A549 (cell line): ENCODE results near the gene CTNNA3. TPM values are rescaled to one million over a fixed set of nuclear protein-coding genes. Genes with fewer than 3 reads are reported as not detected.

Source experiments
- ATAC-seq, 2 experiments: fragments of 200-7000 bp in 1 of 2; fragments of >200 bp in 1 of 2; cut with Nextera tagmentation in 1 of 2; cut with Tn5 transposase in 1 of 2; 3 replicates each; pipeline versions ENCODE4 v1.8.0 to v1.9.1; 2018 to 2020; ENCODE audit warnings: mild to moderate bottlenecking in 1 of 2, moderate library complexity in 1 of 2
- CTCF ChIA-PET: fragments of 300-600 bp; sonication (Branson Sonifier 250); formaldehyde crosslinking; extraction: SDS; loops from one replicate; lab custom pipeline; 2021; ENCODE audit warnings: antibody characterized with exemption, inconsistent platforms; lab: Yijun Ruan, JAX
- POLR2A ChIA-PET: fragments of 350-600 bp; formaldehyde crosslinking; extraction: SDS; loops from one replicate; lab custom pipeline; 2021; ENCODE audit warnings: antibody characterized with exemption, inconsistent platforms; lab: Yijun Ruan, JAX
- DNase-seq, 2 experiments: peaks; one replicate each; pipeline versions ENCODE4 v3.0.0 to v3.0.0-alpha.2; 2011 to 2016; ENCODE audit warnings: low read depth in 1 of 2, low spot score in 1 of 2
- FAIRE-seq: peaks from 2 replicates; lab custom pipeline; 2011; peaks lifted over from hg19 to GRCh38; lab: Jason Lieb, UNC
- H3K27ac ChIP-seq, 2 experiments: fragments of >200 bp; sonication (Bioruptor Twin); formaldehyde crosslinking; 3 replicates each; pipeline ENCODE4 v1.5.1; 2016 to 2017
- H3K4me1 ChIP-seq: fragments of >200 bp; sonication (Bioruptor Twin); formaldehyde crosslinking; 3 replicates; pipeline ENCODE4 v1.6.1; 2016
- H3K4me2 ChIP-seq: fragments of >200 bp; sonication (Bioruptor Twin); formaldehyde crosslinking; 3 replicates; pipeline ENCODE4 v1.6.1; 2016
- H3K4me3 ChIP-seq: fragments of >200 bp; sonication (Bioruptor Twin); formaldehyde crosslinking; 3 replicates; pipeline ENCODE4 v1.5.1; 2016
- H3K9me3 ChIP-seq: fragments of >200 bp; sonication (Bioruptor Twin); formaldehyde crosslinking; 3 replicates; pipeline ENCODE4 v1.6.1; 2016
- BHLHE40 ChIP-seq: IDR thresholded peaks from 2 replicates; pipeline ENCODE4 v1.6.1; 2012; ENCODE audit warnings: low read depth, low read length, inconsistent platforms
- CEBPB ChIP-seq, 2 experiments: fragments of >200 bp in 1 of 2; sonication (Bioruptor Twin) in 1 of 2; formaldehyde crosslinking in 1 of 2; IDR thresholded peaks; 2 replicates each; pipeline ENCODE4 v1.6.1; 2012 to 2016
- CHD2 ChIP-seq: fragments of 150-350 bp; IDR thresholded peaks from 2 replicates; pipeline ENCODE4 v1.6.1; 2014; ENCODE audit warnings: low read length; ENCODE audit not compliant: partially characterized antibody
- EP300 ChIP-seq, 2 experiments: fragments of >200 bp; sonication (Bioruptor Twin); formaldehyde crosslinking; IDR thresholded peaks; 2 replicates in 1 of 2; 3 replicates in 1 of 2; pipeline ENCODE4 v1.6.1; 2016 to 2017
- ESRRA ChIP-seq: fragments of 150-350 bp; IDR thresholded peaks from 2 replicates; pipeline ENCODE4 v1.6.1; 2014; ENCODE audit warnings: mild to moderate bottlenecking, low read length, borderline replicate concordance
- FOSB ChIP-seq: fragments of 250-450 bp; sonication (Bioruptor Pico); IDR thresholded peaks from 2 replicates; pipeline ENCODE4 v1.5.0; 2020; ENCODE audit warnings: mild to moderate bottlenecking, moderate library complexity
- GATA3 ChIP-seq: IDR thresholded peaks from 2 replicates; pipeline ENCODE4 v1.6.1; 2012; ENCODE audit warnings: borderline replicate concordance
- HEYL ChIP-seq: fragments of 250-450 bp; sonication (Bioruptor Pico); IDR thresholded peaks from 2 replicates; pipeline ENCODE4 v1.8.0; 2021; ENCODE audit warnings: mild to moderate bottlenecking, moderate library complexity
- HOXB13 ChIP-seq: fragments of 250-450 bp; sonication (Bioruptor Pico); IDR thresholded peaks from 2 replicates; pipeline ENCODE4 v1.5.0; 2020; ENCODE audit warnings: low read depth, mild to moderate bottlenecking, moderate library complexity
- HOXB5 ChIP-seq: fragments of 250-450 bp; sonication (Bioruptor Pico); IDR thresholded peaks from 2 replicates; pipeline ENCODE4 v1.5.0; 2020; ENCODE audit warnings: mild to moderate bottlenecking, moderate library complexity
- JUN ChIP-seq, 2 experiments: fragments of >200 bp; sonication (Bioruptor Twin); formaldehyde crosslinking; IDR thresholded peaks; 2 replicates in 1 of 2; 3 replicates in 1 of 2; pipeline ENCODE4 v1.6.1; 2016 to 2017
- KDM1A ChIP-seq: fragments of 200-600 bp; sonication (generic); IDR thresholded peaks from 2 replicates; pipeline ENCODE4 v1.6.1; 2016; ENCODE audit warnings: low read depth, mild to moderate bottlenecking
- KDM5A ChIP-seq: fragments of 200-600 bp; sonication (generic); IDR thresholded peaks from 2 replicates; pipeline ENCODE4 v1.6.1; 2016; ENCODE audit warnings: antibody characterized with exemption, mild to moderate bottlenecking
- MAFK ChIP-seq: fragments of 450-650 bp; IDR thresholded peaks from 2 replicates; pipeline ENCODE4 v1.6.1; 2014; ENCODE audit not compliant: partially characterized antibody
- MAZ ChIP-seq: fragments of 150-350 bp; IDR thresholded peaks from 2 replicates; pipeline ENCODE4 v1.6.1; 2014; ENCODE audit warnings: antibody characterized with exemption, low read depth, low read length, borderline replicate concordance
- NPAS2 ChIP-seq: fragments of 250-450 bp; sonication (Bioruptor Pico); IDR thresholded peaks from 2 replicates; pipeline ENCODE4 v1.8.0; 2022; ENCODE audit warnings: mild to moderate bottlenecking, moderate library complexity, borderline replicate concordance
- NR3C1 ChIP-seq: fragments of >200 bp; sonication (Bioruptor Twin); formaldehyde crosslinking; IDR thresholded peaks from 3 replicates; pipeline ENCODE4 v1.6.1; 2017
- POLR2A ChIP-seq: IDR thresholded peaks from 2 replicates; pipeline ENCODE4 v1.6.1; 2012; ENCODE audit warnings: mild to moderate bottlenecking, low read length
- POLR2AphosphoS2 ChIP-seq: conservative IDR thresholded peaks from 2 replicates; pipeline ENCODE4 v1.6.1; 2012; ENCODE audit warnings: low read length, improper control_type of control experiment, inconsistent platforms
- RAD21 ChIP-seq, 2 experiments: fragments of >200 bp in 1 of 2; sonication (Bioruptor Twin) in 1 of 2; formaldehyde crosslinking in 1 of 2; IDR thresholded peaks in 1 of 2; conservative IDR thresholded peaks in 1 of 2; 2 replicates in 1 of 2; 3 replicates in 1 of 2; pipeline ENCODE4 v1.6.1; 2012 to 2018; ENCODE audit warnings: inconsistent platforms in 1 of 2
- RCOR1 ChIP-seq: fragments of 150-350 bp; IDR thresholded peaks from 2 replicates; pipeline ENCODE4 v1.6.1; 2014; ENCODE audit warnings: antibody characterized with exemption, low read length, low read depth
- RFX5 ChIP-seq: fragments of 450-650 bp; IDR thresholded peaks from 2 replicates; pipeline ENCODE4 v1.7.1; 2014; ENCODE audit warnings: antibody characterized with exemption, mild to moderate bottlenecking, moderate library complexity
- SREBF2 ChIP-seq: fragments of 450-650 bp; IDR thresholded peaks from 2 replicates; pipeline ENCODE4 v1.6.1; 2014; ENCODE audit warnings: mild to moderate bottlenecking, moderate library complexity
- TFCP2L1 ChIP-seq: fragments of 250-450 bp; sonication (Bioruptor Pico); IDR thresholded peaks from 2 replicates; pipeline ENCODE4 v1.5.0; 2021; ENCODE audit warnings: mild to moderate bottlenecking
- ZFP36 ChIP-seq: fragments of 450-650 bp; IDR thresholded peaks from 2 replicates; pipeline ENCODE4 v1.6.1; 2014; ENCODE audit warnings: borderline replicate concordance; ENCODE audit not compliant: partially characterized antibody
- ZSCAN20 ChIP-seq: fragments of 250-450 bp; sonication (Bioruptor Pico); IDR thresholded peaks from 2 replicates; pipeline ENCODE4 v1.8.0; 2022; ENCODE audit warnings: mild to moderate bottlenecking, moderate library complexity
- WGBS: methylation state at CpG from one replicate; pipeline ENCODE4 v1.1.6; 2017; ENCODE audit errors: missing lambda C conversion rate; 5-methylcytosine and 5-hydroxymethylcytosine counted together
- polyA plus RNA-seq, 4 experiments: library from polyadenylated mRNA; depleted of rRNA in 3 of 4; stranded (reverse); fragments of >200 nt; fragmentation: RNase III in 1 of 4; extraction: RNeasy Plus Mini Kit Qiagen cat#74134 plus additional on column Dnase treatment in 1 of 4; gene quantifications; 2 replicates in 3 of 4; 3 replicates in 1 of 4; pipeline ENCODE4 v1.2.3, GENCODE V29; 2011 to 2017
- TF ChIP-seq, protein P1 (sequence below): fragments of 150-350 bp; IDR thresholded peaks from 2 replicates; pipeline ENCODE4 v1.6.1; 2014; ENCODE audit warnings: low read depth, mild to moderate bottlenecking, low read length
- TF ChIP-seq, protein P2 (sequence below): IDR thresholded peaks from 2 replicates; pipeline ENCODE4 v1.6.1; 2012
- TF ChIP-seq, protein P3 (sequence below): fragments of 200-600 bp; sonication (generic); IDR thresholded peaks from 2 replicates; pipeline ENCODE4 v1.6.1; 2016; ENCODE audit warnings: antibody characterized with exemption, mild to moderate bottlenecking, moderate library complexity

Gene CTNNA3
- polyA plus RNA-seq, 2 of the 4 experiments (the other 2 are of a cell fraction), result not detected

DNA sequence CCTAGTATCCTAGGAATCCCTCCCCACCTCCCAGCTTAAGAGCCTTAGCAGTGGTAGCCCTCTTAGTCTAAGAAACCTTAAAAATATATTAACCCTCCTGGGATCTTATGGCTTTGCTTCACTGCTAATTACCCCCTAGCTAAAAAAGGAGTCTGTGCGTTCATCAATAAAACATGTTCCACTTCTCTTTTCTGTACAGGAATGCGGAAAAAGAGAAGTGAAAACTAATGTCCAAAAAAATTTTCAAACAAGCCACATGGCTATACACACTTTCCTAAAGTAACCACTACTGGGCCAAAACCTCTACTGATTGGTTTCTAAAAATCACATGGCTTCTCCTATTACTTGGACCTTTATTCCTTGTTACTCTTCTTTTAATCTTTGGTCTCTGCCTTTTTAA lies 1437.3 kb downstream of the CTNNA3 start:
- CTCF ChIA-PET, result no interaction called here
- POLR2A ChIA-PET, result no interaction called here
- WGBS, result 48% methylated on average over 2 of the region's 2 CpGs
- TF ChIP-seq KDM1A (no peak), MAZ (no peak), ZSCAN20 (CRISPR knock-in tag) (no peak), RAD21 (conservative IDR thresholded peaks at IDR 0.05 in 1 of 2, IDR thresholded peaks at IDR 0.05 in 1 of 2) (no peak), EP300 (IDR thresholded peaks at IDR 0.05) (no peak), HOXB5 (CRISPR knock-in tag) (no peak), MAFK (no peak)
- TF ChIP-seq, protein P1, sequence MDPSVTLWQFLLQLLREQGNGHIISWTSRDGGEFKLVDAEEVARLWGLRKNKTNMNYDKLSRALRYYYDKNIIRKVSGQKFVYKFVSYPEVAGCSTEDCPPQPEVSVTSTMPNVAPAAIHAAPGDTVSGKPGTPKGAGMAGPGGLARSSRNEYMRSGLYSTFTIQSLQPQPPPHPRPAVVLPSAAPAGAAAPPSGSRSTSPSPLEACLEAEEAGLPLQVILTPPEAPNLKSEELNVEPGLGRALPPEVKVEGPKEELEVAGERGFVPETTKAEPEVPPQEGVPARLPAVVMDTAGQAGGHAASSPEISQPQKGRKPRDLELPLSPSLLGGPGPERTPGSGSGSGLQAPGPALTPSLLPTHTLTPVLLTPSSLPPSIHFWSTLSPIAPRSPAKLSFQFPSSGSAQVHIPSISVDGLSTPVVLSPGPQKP, result no peak
- TF ChIP-seq, all 56 proteins: peak for 0
- no peak overlapping the region for H3K4me2 ChIP-seq
- H3K27ac ChIP-seq, result no peak overlapping the region
- no peaks in the 10 kb centered on the region for H3K9me3 ChIP-seq
- FAIRE-seq (no peak), ATAC-seq (no peak), DNase-seq (no peak)
- no peak overlapping the region for H3K4me3 ChIP-seq
- no peaks in the 10 kb centered on the region for H3K4me1 ChIP-seq

DNA sequence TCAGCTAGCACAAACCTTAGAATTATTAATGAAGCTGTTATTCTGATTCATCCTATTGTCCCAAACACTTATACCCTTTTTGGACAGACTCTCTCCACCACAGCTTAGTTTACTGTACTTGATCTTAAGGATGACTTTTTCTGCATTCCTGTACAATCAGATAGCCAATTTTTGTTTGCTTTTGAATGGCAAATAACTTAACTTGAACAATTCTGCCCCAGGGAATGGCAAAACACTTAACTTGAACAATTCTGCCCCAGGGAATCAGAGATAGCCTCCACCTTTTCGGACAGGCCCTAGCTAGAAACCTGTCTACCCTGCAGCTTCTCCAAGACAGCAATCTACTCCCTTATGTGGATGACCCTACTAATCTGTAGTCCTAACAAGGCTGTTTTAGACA lies 1438.2 kb downstream of the CTNNA3 start:
- no peak overlapping the region for H3K4me2 ChIP-seq
- no peak for TF ChIP-seq HOXB13 (CRISPR knock-in tag)
- no peak for TF ChIP-seq JUN (IDR thresholded peaks at IDR 0.05)
- TF ChIP-seq RFX5, result no peak
- TF ChIP-seq RCOR1, result no peak
- no peak for TF ChIP-seq NPAS2 (CRISPR knock-in tag)
- no peak for TF ChIP-seq GATA3
- TF ChIP-seq RAD21 (conservative IDR thresholded peaks at IDR 0.05 in 1 of 2, IDR thresholded peaks at IDR 0.05 in 1 of 2), result no peak
- TF ChIP-seq CHD2, result no peak
- TF ChIP-seq CEBPB (IDR thresholded peaks at IDR 0.05), result no peak
- no peak for TF ChIP-seq BHLHE40
- TF ChIP-seq ESRRA, result no peak
- no peak for TF ChIP-seq ZFP36
- no peak for TF ChIP-seq POLR2AphosphoS2
- TF ChIP-seq TFCP2L1 (CRISPR knock-in tag), result no peak
- no peak for TF ChIP-seq POLR2A
- TF ChIP-seq, protein P2, sequence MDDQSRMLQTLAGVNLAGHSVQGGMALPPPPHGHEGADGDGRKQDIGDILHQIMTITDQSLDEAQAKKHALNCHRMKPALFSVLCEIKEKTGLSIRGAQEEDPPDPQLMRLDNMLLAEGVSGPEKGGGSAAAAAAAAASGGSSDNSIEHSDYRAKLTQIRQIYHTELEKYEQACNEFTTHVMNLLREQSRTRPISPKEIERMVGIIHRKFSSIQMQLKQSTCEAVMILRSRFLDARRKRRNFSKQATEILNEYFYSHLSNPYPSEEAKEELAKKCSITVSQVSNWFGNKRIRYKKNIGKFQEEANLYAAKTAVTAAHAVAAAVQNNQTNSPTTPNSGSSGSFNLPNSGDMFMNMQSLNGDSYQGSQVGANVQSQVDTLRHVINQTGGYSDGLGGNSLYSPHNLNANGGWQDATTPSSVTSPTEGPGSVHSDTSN, result no peak
- no peak for TF ChIP-seq FOSB (CRISPR knock-in tag)
- no peak for TF ChIP-seq ZSCAN20 (CRISPR knock-in tag)
- CTCF ChIA-PET, result no interaction called here
- no peaks in the 10 kb centered on the region for H3K9me3 ChIP-seq
- no peak overlapping the region for H3K4me3 ChIP-seq
- H3K4me1 ChIP-seq, result no peaks in the 10 kb centered on the region
- FAIRE-seq, result no peak
- POLR2A ChIA-PET, result no interaction called here
- 0% methylated on average over 1 of the region's 1 CpG for WGBS
- ATAC-seq, result no peak
- DNase-seq, result no peak
- H3K27ac ChIP-seq, result no peak overlapping the region

DNA sequence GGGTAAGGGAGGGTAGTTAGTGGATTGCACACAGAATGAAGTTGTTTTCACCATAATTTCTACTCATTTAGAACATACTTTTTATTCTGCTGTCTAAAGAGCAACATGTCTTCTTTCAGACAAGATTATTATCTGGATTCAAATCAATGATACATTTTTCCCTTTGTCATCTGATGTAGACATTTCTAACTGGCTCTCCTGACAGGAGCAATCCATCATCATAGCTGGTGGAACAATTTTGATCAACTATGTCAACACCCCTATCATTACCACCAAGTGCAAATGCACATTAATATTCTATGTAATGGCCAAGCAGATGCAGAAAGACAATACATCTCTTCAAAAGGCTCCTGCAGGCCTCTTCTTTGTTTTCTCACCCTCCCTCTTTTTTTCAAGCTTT lies 1443.0 kb downstream of the CTNNA3 start:
- no peak for FAIRE-seq
- Histone ChIP-seq H3K9me3 (no peaks in the 10 kb centered on the region; the same call in 2 of the 3 replicates), H3K4me1 (no peaks in the 10 kb centered on the region), H3K4me2 (no peak overlapping the region), H3K27ac (no peak overlapping the region), H3K4me3 (no peak overlapping the region)
- DNase-seq, result no peak
- ChIA-PET CTCF (no interaction called here), POLR2A (no interaction called here)
- TF ChIP-seq NPAS2 (CRISPR knock-in tag) (no peak), SREBF2 (no peak), NR3C1 (no peak), KDM5A (no peak), JUN (IDR thresholded peaks at IDR 0.05) (no peak), HEYL (CRISPR knock-in tag) (no peak), ESRRA (no peak)
- TF ChIP-seq, protein P3, sequence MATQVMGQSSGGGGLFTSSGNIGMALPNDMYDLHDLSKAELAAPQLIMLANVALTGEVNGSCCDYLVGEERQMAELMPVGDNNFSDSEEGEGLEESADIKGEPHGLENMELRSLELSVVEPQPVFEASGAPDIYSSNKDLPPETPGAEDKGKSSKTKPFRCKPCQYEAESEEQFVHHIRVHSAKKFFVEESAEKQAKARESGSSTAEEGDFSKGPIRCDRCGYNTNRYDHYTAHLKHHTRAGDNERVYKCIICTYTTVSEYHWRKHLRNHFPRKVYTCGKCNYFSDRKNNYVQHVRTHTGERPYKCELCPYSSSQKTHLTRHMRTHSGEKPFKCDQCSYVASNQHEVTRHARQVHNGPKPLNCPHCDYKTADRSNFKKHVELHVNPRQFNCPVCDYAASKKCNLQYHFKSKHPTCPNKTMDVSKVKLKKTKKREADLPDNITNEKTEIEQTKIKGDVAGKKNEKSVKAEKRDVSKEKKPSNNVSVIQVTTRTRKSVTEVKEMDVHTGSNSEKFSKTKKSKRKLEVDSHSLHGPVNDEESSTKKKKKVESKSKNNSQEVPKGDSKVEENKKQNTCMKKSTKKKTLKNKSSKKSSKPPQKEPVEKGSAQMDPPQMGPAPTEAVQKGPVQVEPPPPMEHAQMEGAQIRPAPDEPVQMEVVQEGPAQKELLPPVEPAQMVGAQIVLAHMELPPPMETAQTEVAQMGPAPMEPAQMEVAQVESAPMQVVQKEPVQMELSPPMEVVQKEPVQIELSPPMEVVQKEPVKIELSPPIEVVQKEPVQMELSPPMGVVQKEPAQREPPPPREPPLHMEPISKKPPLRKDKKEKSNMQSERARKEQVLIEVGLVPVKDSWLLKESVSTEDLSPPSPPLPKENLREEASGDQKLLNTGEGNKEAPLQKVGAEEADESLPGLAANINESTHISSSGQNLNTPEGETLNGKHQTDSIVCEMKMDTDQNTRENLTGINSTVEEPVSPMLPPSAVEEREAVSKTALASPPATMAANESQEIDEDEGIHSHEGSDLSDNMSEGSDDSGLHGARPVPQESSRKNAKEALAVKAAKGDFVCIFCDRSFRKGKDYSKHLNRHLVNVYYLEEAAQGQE, result no peak
- TF ChIP-seq, protein P2, result no peak
- TF ChIP-seq, protein P1, result no peak
- no peak for ATAC-seq
